GM21825 (cell line): Measurements from ENCODE around the gene POLR2H.

Experiments used
- ATAC-seq: cut with Tn5 transposase; IDR thresholded peaks from one replicate; pipeline ENCODE4 v1.9.1; 2021; ENCODE audit warnings: mild to moderate bottlenecking, moderate library complexity; ENCODE audit not compliant: unreplicated experiment

The POLR2H gene

DNA sequence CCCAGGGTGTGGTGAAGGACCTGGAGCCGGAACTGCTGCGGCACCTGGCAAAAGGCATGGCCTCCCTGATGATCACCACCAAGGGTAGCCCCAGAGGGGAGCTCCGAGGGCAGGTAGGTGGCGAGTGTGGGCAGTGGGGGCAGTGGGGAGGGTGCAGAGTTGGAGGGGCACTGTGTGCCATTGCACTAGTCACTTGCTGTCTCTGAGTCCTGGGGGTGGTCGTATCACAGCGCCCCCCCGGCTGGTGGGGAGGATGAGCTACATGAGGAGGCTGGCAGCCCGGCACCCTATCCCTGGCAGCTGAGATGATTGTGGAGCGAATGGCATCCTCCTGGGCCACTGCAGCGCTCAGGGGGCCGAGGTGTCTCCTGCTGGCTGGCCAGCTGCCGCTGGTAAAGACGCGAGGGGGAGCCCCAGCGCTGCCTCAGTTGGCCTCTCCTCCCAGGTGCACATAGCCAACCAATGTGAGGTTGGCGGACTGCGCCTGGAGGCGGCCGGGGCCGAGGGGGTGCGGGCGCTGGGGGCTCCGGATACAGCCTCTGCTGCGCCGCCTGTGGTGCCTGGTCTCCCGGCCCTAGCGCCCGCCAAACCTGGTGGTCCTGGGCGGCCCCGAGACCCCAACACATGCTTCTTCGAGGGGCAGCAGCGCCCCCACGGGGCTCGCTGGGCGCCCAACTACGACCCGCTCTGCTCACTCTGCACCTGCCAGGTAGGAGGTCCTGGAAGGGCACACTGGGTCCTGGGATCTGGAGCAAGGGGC is 24.7 kb downstream of the POLR2H start:
- no peak for ATAC-seq

DNA sequence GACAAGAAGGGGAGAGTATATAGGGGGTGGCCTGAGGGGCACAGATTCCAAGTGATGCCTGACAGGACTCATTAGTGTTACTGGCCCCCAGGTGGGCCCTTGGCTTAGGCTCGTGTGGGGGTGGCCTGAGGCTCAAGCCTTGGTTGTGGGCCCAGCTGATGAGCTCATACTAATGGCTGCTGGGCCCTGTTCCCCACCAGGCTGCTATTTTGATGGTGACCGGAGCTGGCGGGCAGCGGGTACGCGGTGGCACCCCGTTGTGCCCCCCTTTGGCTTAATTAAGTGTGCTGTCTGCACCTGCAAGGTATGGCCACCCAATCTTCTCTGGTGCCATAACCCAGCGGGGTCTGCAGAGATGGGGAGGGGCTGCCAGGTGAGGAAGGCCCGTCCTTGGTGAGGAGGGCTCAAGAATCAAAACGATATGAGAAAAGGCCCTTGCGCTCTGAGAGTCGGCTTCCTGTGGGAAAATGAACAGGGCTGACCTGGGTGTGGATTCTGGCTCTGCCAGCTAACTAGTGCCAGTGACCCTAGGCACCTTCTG is 25.7 kb downstream of the POLR2H start:
- ATAC-seq: no peak

DNA sequence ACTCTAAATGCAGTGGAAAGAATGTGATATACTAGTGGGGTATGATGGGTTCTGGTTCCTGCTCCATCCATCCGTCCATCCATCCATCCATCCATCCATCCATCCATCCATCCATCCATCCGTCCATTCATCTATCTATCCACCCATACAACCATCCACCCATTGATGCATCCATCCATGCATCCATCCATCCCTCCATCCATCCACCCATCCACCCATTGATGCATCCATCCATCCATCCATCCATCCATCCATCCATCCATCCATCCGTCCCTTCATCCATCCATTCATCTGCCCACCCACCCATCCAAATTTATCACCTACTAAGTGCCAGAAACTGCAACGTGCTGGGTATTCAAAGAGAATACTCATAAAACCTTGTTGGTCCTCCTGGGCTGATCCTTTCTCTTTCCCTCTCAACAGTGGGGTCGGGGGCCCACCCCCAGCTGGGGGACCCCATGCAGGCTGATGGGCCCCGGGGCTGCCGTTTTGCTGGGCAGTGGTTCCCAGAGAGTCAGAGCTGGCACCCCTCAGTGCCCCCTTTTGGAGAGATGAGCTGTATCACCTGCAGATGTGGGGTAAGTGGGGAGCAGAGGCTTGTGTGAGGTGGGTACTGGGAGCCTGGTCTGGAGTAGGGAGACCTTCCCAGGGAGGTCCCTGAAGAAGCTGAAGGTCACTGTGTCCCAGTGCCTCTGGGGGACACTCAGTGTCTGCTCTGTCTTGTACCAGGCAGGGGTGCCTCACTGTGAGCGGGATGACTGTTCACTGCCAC is 26.8 kb downstream of the POLR2H start:
- ATAC-seq: no peak

DNA sequence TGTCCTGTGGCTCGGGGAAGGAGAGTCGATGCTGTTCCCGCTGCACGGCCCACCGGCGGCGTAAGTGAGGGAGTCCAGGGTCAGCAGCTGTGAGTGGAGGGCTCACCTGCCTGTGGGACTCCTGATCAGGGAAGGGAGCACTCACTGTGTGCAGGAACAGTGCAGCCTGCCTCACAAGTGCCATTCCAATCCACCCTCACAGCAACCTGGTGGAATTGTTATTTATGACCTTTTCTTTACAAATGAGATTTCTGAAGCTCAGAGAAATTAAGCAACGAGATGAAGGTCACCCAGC is 27.4 kb downstream of the POLR2H start:
- no peak for ATAC-seq

DNA sequence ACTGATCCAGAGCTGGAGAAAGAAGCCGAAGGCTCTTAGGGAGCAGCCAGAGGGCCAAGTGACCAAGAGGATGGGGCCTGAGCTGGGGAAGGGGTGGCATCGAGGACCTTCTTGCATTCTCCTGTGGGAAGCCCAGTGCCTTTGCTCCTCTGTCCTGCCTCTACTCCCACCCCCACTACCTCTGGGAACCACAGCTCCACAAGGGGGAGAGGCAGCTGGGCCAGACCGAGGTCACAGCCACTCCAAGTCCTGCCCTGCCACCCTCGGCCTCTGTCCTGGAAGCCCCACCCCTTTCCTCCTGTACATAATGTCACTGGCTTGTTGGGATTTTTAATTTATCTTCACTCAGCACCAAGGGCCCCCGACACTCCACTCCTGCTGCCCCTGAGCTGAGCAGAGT is 27.9 kb downstream of the POLR2H start:
- ATAC-seq: no peak

DNA sequence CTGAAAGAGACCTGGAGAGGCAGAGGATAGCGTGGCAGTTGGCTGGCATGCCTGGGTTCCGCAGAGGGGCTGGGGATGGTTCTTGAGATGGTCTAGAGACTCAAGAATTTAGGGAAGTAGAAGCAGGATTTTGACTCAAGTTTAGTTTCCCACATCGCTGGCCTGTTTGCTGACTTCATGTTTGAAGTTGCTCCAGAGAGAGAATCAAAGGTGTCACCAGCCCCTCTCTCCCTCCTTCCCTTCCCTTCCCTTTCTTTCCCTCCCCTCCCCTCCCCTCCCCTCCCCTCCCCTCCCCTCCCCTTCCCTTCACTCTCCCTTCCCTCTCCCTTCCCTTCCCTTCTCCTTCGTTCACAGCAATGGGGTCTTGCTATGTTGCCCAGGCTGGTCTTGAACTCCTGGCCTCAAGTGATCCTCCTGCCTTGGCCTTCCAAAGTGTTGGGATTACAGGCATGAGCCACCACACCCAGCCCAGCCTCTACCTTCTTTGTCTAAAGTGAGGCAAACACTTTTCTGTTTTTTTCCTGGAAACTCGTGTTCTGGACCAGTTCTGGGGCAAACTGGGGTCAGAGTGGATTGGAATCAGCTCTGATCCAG is 28.5 kb downstream of the POLR2H start:
- no peak for ATAC-seq

GRCh38 chr3:184391266-184391665 is 29.8 kb downstream of the POLR2H start:
- ATAC-seq: no peak

- no peak for ATAC-seq
These were observed 33.8 kb downstream of the POLR2H start for GRCh38 chr3:184395320-184395660.

GRCh38 chr3:184399410-184399809 is 37.9 kb downstream of the POLR2H start:
- no peak for ATAC-seq

- no peak for ATAC-seq
These were observed 43.8 kb downstream of the POLR2H start for GRCh38 chr3:184405075-184406030.

- ATAC-seq: no peak
These were observed 47.9 kb downstream of the POLR2H start for GRCh38 chr3:184409331-184409926.

GRCh38 chr3:184409946-184410500 is 48.5 kb downstream of the POLR2H start:
- ATAC-seq: no peak

GRCh38 chr3:184414418-184415202 is 53.1 kb downstream of the POLR2H start:
- ATAC-seq: no peak

DNA sequence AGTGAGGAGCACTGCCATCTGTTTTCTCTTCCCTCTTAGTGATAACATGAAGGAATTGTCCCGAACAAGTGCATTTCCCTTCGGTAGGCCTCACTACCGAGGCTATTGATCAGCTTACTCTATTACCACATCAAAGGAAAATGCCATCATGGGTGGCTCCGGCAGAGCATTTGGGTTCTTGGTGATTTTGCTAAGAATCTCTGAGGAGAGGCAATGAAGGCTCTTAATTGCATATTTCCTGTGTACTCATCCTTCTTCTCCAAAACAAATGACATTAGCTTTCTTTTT is 53.6 kb downstream of the POLR2H start:
- ATAC-seq: no peak

DNA sequence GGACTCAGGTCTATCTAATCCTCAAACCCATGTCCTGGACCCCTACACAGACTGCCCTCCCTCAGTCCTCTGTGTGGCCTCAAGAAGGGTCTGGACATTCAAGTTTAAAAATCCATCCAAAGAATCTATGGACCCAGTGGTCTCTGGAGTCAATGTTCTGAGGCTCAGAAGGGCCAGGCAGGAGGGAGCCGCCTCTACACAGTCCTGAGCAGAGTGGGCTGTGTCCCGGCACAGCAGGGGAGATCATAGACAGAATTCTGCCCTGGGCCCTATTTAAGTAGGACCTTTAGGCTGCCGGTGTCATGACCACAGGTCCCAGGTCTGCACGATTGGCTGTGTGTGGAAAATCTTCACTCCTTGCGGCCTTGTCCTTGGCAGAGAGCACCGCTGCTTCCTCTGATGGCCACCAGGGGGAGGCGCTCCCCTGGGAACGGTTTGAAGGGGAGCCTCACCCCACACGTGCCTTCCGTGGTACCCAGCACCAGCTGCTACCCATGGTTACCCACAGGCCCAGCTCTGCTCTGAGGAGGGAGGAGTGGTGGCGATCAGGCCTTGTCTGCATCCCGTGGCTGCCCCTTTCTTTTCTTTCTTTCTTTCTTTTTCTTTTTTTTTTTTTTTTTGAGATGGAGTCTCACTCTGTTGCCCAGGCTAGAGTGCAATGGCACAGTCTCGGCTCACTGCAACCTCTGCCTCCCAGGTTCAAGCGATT is 56.3 kb downstream of the POLR2H start:
- peak; percentile 94 for ATAC-seq
